ENCODE results near the gene CD52. TPM values are rescaled to one million over a fixed set of nuclear protein-coding genes. Genes with fewer than 3 reads are reported as not detected.

Gene CD52
- total and polyA plus RNA-seq, 2 of the 13 experiments (the other 11 are each of a cell fraction or from before 2014, with no cell fraction given): 0.32 TPM; not detected in 1

DNA sequence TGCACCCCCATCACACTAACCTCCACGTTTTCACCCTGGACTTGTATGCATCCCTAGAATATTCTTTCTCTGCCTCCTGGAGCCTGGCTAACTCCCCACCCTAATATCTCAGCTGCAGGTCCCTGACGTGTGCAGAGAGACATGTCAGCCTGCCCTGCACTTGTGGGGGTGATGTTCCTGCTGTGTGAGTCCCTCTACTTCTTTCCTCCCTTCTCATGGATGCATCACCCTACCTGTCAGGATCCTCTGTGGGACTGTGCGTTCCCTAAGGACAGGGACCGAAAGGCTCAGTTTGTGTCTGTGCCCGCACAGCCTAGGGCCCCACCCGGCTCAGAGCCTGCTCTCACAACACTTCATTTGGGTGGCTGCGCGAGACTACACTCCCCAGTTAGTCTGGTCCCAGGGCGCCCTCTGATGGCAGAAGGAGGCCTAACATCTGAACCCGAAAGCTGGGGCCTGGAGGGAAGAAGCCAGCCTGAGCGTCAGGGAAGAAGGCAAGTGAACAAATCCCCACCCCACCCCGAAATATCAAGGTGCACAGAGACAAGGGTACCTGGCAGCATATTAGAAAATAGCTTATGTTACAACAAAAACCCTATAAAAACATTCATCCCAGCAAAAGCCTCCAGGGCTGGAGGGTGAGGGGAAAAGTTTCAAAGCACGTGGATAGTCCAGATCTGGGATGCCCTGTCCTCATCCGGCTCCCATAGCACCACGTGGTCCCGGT, 3.7 kb downstream of the CD52 start (continued):
- TF ChIP-seq ZNF33B (CRISPR knock-in tag; IDR thresholded peaks at IDR 0.05) (no peak), ZNF775 (CRISPR knock-in tag; IDR thresholded peaks at IDR 0.05; ENCODE audit: borderline replicate concordance) (no peak), RBFOX2 (IDR thresholded peaks at IDR 0.05; ENCODE audit: low read depth, low read length) (no peak), HOXA7 (CRISPR knock-in tag; IDR thresholded peaks at IDR 0.05) (no peak), ZNF577 (CRISPR knock-in tag; IDR thresholded peaks at IDR 0.05; ENCODE audit: borderline replicate concordance, low read depth) (no peak), ZSCAN30 (CRISPR knock-in tag; IDR thresholded peaks at IDR 0.05) (no peak), ELF3 (CRISPR knock-in tag; IDR thresholded peaks at IDR 0.05) (peak; percentile 24; the same call in 1 of the 2 replicates), ELK4 (CRISPR knock-in tag; IDR thresholded peaks at IDR 0.05; ENCODE audit: borderline replicate concordance) (no peak), JUNB (CRISPR knock-in tag; IDR thresholded peaks at IDR 0.05; ENCODE audit: borderline replicate concordance) (no peak), PTBP1 (IDR thresholded peaks at IDR 0.05; ENCODE audit: low read depth, low read length, poor library complexity, severe bottlenecking) (no peak), SMARCC2 (IDR thresholded peaks at IDR 0.05) (no peak), ZBTB21 (CRISPR knock-in tag; IDR thresholded peaks at IDR 0.05) (no peak), SMAD3 (CRISPR knock-in tag; IDR thresholded peaks at IDR 0.05) (no peak), RAD21 (CRISPR knock-in tag; IDR thresholded peaks at IDR 0.05) (peak; percentile 94), FOXP1 (IDR thresholded peaks at IDR 0.05) (no peak), FOXP1 (CRISPR knock-in tag; IDR thresholded peaks at IDR 0.05) (no peak), ZNF124 (CRISPR knock-in tag; IDR thresholded peaks at IDR 0.05) (0 out of 2 replicates have a peak, but pooled peaks have one; percentile 58), HDAC2 (CRISPR knock-in tag; IDR thresholded peaks at IDR 0.05) (no peak), PCBP1 (IDR thresholded peaks at IDR 0.05; ENCODE audit: borderline replicate concordance, low read depth, low read length) (no peak), KDM5B (CRISPR knock-in tag; IDR thresholded peaks at IDR 0.05; ENCODE audit: borderline replicate concordance) (no peak), CBX5 (CRISPR knock-in tag; IDR thresholded peaks at IDR 0.05; ENCODE audit: borderline replicate concordance) (no peak), IKZF5 (CRISPR knock-in tag; IDR thresholded peaks at IDR 0.05) (no peak; the same call in 1 of the 2 replicates), YEATS2 (CRISPR knock-in tag; IDR thresholded peaks at IDR 0.05; ENCODE audit: borderline replicate concordance) (peak; percentile 52; the same call in 1 of the 2 replicates), ZFP36 (IDR thresholded peaks at IDR 0.05; ENCODE audit: borderline replicate concordance, low read depth, low read length, partially characterized antibody) (no peak), ZNF501 (CRISPR knock-in tag; IDR thresholded peaks at IDR 0.05) (0 out of 2 replicates have a peak, but pooled peaks have one; percentile 9), BORCS8-MEF2B (CRISPR knock-in tag; IDR thresholded peaks at IDR 0.05) (0 out of 2 replicates have a peak, but pooled peaks have one; percentile 23), ZNF350 (CRISPR knock-in tag; IDR thresholded peaks at IDR 0.05; ENCODE audit: borderline replicate concordance, low read depth) (peak; percentile 26; the same call in 1 of the 2 replicates), CHD2 (IDR thresholded peaks at IDR 0.05; ENCODE audit: low read depth, low read length) (peak; percentile 62; the same call in 1 of the 2 replicates), ZNF20 (CRISPR knock-in tag; IDR thresholded peaks at IDR 0.05) (no peak)
- TF ChIP-seq, protein P1, sequence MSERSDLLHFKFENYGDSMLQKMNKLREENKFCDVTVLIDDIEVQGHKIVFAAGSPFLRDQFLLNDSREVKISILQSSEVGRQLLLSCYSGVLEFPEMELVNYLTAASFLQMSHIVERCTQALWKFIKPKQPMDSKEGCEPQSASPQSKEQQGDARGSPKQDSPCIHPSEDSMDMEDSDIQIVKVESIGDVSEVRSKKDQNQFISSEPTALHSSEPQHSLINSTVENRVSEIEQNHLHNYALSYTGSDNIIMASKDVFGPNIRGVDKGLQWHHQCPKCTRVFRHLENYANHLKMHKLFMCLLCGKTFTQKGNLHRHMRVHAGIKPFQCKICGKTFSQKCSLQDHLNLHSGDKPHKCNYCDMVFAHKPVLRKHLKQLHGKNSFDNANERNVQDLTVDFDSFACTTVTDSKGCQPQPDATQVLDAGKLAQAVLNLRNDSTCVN (CRISPR knock-in tag; IDR thresholded peaks at IDR 0.05; ENCODE audit: borderline replicate concordance): no peak

Measured in HepG2 (cell line).